ENCODE results near the gene RNF14. TPM values are rescaled to one million over a fixed set of nuclear protein-coding genes. Genes with fewer than 3 reads are reported as not detected.

The RNF14 gene
- total RNA-seq, 1 experiment from 2014 or later, result 228 TPM

DNA sequence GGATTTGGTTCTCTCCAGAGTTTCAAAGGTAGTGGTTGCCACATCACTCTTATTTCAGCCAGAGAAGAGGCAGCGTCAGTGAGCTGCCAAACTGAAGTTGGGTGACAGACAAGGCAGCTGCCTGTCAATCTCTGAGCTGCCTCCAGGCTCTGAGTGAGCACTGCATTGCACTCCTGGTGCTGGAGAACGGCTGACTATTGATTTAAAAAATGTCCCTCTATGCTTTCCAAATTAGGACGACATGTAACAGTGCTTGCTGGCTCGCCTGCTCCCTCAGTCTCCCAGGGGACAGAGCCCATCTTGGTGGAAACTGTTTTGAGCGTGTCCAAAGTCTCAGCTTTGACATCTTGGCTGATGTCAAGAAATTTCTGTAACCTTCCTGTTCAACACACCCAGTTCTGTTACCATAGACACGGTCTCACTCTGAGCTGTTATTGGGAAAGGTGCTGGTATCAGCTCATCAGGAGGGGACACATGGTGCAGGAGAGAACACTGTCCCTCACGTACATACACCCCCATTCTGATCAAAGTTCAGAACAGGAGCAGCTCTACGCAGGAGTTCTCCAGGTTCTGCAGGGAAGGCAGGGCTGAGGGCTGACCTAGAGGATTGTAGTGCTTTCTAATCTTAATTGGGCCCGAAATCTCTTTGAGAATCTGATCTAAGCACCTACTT is 26.6 kb upstream of the RNF14 start:
- in situ Hi-C loops (cut with HindIII; ENCODE audit: low pct_unique_long_range_greater_than_20kb, low sequenced_read_pairs), result no loop called here
- DNase-seq (ENCODE audit: low read depth, low spot score), result no peak

DNA sequence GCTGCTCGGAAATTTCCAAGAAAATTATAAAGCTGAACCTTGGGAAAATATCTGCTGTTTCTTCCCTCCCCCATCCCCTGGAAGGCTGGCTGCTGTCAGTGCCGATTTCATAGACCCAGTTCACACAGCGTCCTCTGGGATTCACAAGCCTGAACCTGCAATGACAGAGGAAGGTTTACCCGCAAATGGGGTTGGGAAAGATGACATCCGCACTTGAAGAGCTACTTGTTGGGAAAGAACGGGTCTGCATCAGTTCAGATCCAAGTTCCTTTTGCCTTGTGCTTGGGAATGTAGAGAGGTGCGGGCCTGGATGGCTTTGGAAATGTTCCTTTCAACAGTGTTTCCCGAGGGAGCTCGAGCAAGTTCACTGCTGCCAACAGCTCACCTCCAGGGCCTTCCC is 24.8 kb upstream of the RNF14 start:
- no peak for DNase-seq (ENCODE audit: low read depth, low spot score)
- in situ Hi-C loops (cut with HindIII; ENCODE audit: low pct_unique_long_range_greater_than_20kb, low sequenced_read_pairs), result no loop called here

DNA sequence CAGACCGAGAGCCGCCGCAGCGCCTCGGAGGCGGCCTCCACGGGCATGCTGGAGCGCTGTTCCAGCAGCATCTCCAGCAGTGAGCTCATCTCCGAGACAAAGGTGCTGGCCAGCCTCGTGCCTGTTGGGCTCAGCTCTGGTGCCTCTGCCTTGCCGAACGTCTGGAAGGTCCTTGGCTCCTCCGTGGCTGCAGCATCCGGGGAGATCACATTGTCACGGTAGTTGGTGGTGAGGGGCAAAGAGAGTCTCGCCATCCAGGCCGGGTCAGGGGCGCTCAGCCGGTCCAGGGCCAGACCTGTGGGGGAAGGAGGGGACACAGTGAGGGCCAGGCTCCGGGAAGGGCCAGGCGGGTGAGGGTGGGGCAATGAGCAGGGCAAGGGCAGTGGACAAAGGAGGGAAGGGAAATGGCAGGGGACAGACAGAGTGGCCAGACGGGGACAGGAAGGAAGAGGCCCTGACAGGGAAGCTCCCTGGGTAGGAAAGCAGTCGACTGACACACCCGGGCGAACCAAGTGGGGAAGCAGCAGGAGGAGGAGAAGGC is 23.3 kb upstream of the RNF14 start:
- in situ Hi-C loops (cut with HindIII; ENCODE audit: low pct_unique_long_range_greater_than_20kb, low sequenced_read_pairs), result no loop called here

DNA sequence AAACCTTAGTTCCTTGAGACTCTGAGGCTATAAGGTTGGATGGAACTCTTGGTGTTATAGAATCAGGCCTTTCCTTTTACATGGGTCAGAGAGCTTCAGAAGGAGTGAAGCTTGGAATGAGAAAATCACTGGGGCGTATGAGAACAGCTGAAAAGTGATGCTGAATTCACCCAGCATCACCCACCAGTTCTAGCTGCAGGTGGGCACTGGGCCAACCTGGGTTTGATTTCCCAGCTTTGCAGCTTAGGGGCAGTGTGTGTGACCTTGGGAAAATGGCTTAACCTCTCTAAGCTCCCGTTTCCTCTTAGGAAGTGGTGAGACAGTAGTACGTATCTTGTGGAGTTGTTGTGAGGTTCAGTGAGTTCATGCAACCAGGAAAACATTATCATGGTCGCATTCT is 21.6 kb upstream of the RNF14 start:
- no peak for DNase-seq (ENCODE audit: low read depth, low spot score)
- in situ Hi-C loops (cut with HindIII; ENCODE audit: low pct_unique_long_range_greater_than_20kb, low sequenced_read_pairs), result no loop called here

More for the DNA sequence above, 23.3 kb upstream of the RNF14 start:
- no peak for DNase-seq (ENCODE audit: low read depth, low spot score)

DNA sequence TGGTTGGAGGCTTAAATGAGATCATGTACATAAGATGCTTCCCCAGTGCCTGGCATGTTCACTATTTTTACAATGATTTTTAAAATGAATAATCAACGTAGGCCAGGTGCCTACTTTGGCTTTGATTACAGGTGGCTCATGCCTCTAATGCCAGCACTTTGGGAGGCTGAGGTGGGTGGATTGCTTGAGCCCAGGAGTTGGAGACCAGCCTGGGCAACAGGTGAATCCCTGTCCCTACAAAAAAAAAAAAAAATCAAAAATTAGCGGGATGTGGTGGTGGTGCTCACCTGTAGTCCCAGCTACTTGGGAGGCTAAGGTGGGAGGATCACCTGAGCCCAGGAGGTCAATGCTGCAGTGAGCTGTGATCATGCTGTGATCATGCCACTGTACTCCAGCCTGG is 20.1 kb upstream of the RNF14 start:
- in situ Hi-C loops (cut with HindIII; ENCODE audit: low pct_unique_long_range_greater_than_20kb, low sequenced_read_pairs), result no loop called here

DNA sequence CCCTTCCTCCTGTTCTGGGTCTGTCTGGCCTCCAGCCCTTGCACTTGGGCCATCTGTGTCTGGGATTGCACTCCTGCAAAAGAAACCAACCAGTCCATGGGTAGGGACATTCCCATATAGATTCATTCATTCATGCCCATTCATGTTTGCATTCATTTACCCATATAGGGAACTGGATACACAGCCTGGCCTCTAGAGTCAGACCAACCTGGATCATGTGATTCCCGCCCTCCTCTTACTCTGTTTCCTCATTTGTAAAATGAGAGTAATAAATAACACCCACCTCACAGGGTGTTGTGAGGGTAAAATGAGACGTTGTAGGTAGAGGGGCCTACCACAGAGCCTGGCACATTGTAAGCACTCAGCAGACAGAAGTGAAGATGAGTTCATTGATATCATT is 19.4 kb upstream of the RNF14 start:
- DNase-seq (ENCODE audit: low read depth, low spot score), result no peak
- in situ Hi-C loops (cut with HindIII; ENCODE audit: low pct_unique_long_range_greater_than_20kb, low sequenced_read_pairs), result no loop called here

More for the DNA sequence above, 20.1 kb upstream of the RNF14 start:
- DNase-seq (ENCODE audit: low read depth, low spot score), result no peak

DNA sequence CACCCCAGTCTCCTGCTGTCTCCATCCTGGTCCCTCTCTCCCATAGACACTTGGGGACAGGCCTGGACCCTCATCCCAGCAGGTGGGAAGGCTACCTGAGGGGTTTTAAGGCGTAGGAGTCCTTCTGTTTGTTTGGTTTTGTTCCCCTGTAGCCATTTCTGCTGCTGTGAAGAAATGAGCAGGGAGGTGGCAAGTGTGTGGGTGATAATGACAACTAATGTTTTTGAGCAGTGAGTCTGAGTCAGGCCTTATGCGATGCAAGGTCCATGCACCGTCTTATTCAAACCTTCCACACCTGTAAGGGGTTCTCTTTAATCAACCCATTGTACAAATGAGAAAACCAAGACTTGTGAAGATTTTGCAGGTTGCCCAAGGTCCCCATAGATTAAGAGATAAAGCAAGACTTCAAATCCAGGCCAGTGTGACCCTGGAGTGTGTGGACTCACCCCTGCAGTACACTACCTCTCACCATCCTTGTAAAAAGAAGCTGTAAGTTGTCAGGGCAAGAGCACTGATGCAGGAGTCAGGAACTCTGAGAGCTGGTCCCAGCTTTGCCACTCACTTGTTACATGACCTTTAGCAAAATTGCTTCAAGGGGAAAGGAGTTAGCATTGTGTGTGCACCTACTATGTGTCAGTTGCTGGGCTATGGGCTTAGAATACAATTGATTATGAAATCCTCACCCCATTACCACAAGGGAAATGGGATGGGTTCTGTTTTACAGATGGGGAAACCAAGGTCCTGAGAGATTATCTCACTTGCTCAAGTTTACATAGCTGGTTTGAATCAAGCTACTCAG is 18.5 kb upstream of the RNF14 start:
- in situ Hi-C loops (cut with HindIII; ENCODE audit: low pct_unique_long_range_greater_than_20kb, low sequenced_read_pairs), result no loop called here
- DNase-seq (ENCODE audit: low read depth, low spot score), result no peak

DNA sequence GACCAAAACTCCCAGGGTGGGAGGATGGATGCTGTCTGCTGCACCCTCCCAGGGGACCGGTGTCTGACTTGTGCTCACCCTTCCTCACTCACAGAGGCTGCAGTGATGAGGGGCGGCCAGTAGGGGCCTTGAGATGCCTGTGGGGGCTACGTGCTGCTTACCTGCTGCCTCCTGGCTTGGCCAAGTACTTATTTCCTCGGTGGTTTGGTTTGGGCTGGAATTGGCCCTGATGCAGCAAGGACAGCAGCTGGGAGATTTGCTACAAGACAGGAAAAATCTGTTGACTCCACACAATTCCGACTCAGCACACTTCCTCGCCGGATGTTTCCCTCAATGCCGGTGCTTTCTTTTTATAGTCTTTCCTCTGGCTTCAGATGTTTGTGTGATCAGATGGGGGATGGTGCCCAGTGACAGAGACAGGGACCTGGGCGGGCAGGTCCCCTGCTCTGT is 17.5 kb upstream of the RNF14 start:
- in situ Hi-C loops (cut with HindIII; ENCODE audit: low pct_unique_long_range_greater_than_20kb, low sequenced_read_pairs), result no loop called here
- DNase-seq (ENCODE audit: low read depth, low spot score), result peak; percentile 51

DNA sequence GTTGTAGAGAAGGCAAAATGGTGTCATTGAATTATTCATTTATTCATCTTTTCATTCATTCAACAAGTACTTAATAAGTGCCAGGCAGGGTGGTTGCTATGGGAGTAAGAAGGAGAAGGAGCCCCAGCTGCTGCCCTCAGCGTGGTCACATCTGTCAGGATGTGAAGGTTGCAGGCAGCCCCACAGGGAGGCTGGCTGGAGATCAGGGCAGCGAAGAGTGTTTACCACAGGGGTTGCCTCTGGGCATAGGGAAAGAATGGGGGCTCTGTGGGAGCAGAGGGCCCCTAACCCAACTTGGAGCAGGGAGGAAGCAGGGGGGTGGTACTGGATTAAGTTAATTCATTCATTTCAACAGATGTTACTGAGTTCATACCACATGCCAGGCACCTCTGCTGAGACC is 16.9 kb upstream of the RNF14 start:
- in situ Hi-C loops (cut with HindIII; ENCODE audit: low pct_unique_long_range_greater_than_20kb, low sequenced_read_pairs), result no loop called here

DNA sequence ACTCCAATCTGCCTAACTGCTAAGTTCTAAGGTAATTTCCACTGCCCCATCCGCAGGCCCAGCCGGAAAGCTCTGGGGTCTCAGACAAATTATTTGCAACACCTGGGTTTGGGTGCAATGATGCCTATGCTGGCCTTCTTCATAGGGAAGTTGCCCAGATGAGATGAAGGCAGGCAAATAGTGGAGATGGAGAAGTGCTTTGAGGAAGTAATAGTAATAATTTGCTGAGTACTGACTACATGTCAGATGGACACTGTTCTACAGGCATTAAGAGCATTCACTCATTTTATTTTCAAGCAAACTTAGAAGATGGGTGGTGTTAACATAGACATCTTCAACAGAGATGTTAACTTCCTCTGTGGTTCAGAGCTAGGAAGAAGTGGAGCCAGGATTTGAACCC is 14.7 kb upstream of the RNF14 start:
- in situ Hi-C loops (cut with HindIII; ENCODE audit: low pct_unique_long_range_greater_than_20kb, low sequenced_read_pairs), result no loop called here

More for the DNA sequence above, 16.9 kb upstream of the RNF14 start:
- no peak for DNase-seq (ENCODE audit: low read depth, low spot score)

DNA sequence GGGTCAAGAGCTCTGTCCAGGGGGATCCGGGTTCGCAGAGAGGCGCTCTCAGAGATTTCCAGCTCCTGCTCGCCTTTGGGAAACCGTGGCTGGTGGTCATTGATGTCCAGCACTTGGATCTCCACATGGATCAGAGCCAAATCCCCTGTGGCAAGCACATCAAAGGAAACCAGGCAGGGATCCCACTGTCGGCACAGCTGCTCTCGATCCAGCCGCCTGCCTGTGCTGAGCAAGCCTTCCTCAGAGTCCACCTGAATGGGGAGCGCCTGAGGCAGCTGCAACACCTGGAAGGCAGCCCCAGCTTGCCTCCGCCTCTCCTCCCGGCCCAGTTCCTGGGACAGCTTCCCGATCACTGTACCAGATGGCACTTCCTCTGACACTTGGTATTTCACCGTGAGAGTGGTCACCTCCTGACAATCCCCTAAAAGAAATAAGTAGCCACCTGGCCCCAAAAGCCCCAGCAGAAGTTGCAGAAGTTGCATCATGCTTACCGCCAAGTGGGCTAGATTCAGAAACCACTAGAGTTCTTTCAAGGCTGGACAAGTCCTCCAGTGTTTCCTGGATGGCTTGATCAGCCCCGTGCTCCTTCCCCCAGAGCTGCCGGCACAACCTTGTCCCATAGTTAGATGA is 11.4 kb upstream of the RNF14 start:
- in situ Hi-C loops (cut with HindIII; ENCODE audit: low pct_unique_long_range_greater_than_20kb, low sequenced_read_pairs), result no loop called here
- no peak for DNase-seq (ENCODE audit: low read depth, low spot score)

More for the DNA sequence above, 14.7 kb upstream of the RNF14 start:
- DNase-seq (ENCODE audit: low read depth, low spot score), result no peak

DNA sequence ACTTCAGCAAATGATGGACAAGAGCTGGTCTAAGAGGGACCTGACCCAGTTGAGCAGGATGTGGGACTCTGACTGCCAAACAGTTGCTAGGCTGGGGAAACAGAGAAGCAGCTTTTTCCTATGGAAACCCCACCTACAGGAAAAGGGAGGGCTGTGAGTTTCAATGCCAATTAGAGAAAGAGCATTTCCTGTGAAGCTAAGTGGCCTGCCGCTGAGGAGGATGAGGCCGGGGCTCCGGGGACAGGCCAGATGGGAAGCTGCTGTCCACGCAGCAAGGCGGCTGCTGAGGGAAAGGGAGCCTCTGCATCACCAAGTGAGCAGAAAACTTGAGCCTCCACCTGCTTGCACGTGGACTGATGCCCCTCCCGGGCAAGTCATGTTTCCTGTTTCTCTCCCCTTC is 10.8 kb upstream of the RNF14 start, which contains the start of gene PCDH12:
TSS of gene PCDH12 (minus strand) at position 90 of the 400 bp plus-strand sequence. CDS start 351 bp downstream, outside the sequence.
- in situ Hi-C loops (cut with HindIII; ENCODE audit: low pct_unique_long_range_greater_than_20kb, low sequenced_read_pairs), result no loop called here
- DNase-seq (ENCODE audit: low read depth, low spot score), result no peak

DNA sequence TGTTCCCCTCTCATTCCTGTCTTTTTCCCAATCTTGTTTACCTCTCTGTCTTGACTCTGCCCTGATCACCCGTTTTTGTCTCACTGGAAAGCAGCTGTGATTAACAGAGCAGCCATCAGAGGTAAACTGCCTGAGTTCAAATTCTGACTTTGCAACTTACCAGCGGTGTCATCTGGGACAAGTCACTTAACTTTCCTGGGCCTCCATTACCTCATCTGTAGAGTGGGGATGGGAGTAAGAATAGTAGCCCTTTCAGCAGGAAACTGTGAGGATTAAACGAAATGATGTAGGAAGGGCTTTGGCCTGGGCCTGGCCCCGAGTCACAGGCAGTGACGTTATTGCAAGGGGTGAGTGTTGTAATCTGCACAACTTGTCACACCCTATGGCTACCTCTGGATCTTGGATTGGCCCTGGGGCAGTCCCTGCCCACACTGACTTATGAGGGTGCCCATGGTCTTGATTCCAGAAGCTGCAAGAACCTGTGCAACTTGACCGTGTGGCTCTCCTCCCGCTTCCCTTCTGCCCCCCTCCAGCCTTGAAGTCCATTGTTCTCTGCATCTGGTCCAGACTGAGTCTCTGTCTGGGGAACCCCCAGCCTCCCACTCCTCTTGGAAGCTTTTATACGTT is 10.2 kb upstream of the RNF14 start:
- no peak for DNase-seq (ENCODE audit: low read depth, low spot score)
- in situ Hi-C loops (cut with HindIII; ENCODE audit: low pct_unique_long_range_greater_than_20kb, low sequenced_read_pairs), result no loop called here

DNA sequence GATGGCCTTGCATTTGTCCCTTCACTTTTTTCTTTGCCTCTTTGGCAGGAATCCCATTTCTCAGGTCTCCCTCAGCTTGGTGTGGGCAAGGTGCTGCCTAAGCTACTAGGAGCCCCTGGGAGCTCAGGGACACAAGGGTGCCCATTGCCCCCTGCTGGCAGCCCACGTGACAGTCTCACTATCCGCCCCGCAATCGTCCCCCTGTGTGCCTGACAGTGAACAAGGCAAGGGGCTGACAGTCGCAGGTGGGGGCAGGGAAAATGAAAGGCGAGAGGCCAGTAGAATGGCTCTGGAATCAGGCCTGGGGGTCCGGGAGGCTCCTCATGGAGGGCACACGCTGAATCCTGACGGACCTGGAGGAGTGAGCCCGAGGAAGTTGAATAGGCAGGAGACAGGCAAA is 8.9 kb upstream of the RNF14 start:
- in situ Hi-C loops (cut with HindIII; ENCODE audit: low pct_unique_long_range_greater_than_20kb, low sequenced_read_pairs), result no loop called here
- DNase-seq (ENCODE audit: low read depth, low spot score), result peak; percentile 32

DNA sequence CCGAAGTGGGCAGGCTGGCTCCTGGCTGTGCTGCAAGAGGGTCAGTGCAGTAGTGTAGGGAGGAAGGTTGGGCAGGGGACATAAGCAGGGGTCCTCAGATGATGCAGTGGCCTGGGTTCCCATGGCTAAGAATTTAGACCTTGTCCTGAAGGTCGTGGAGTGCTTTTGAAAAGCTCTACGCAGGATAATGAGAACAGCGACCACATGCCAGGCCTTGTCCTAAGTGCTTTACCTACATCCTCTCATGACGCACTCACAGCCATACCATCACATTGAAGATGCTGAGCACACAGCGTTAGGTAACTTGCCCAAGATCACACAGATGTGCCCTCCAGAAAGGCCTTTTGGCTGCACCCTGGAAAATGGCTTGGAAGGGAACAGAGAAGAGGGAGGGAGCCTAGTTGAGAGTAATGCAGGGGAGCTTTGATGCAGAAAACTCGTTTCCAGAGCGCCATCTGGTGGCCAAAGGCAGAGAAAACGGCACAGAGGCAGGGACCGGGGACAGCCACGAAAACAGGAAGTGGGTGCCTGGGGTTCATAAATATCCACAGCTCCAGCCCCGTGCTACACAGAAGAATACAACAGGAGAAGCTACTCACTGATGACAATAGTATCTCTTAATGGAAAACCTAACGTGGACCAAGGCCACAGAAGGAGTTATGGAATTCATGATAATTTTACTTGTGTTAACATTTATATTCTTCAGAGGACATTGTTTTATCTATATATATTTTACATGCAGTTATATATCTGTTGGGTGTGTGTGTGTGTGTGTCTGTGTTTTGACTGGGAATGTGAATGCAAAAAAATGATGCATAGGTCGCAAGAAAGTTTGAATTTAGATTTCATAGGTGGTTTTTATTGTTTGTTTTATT is 8.2 kb upstream of the RNF14 start:
- peak; percentile 91 for DNase-seq (ENCODE audit: low read depth, low spot score)
- in situ Hi-C loops (cut with HindIII; ENCODE audit: low pct_unique_long_range_greater_than_20kb, low sequenced_read_pairs), result no loop called here

DNA sequence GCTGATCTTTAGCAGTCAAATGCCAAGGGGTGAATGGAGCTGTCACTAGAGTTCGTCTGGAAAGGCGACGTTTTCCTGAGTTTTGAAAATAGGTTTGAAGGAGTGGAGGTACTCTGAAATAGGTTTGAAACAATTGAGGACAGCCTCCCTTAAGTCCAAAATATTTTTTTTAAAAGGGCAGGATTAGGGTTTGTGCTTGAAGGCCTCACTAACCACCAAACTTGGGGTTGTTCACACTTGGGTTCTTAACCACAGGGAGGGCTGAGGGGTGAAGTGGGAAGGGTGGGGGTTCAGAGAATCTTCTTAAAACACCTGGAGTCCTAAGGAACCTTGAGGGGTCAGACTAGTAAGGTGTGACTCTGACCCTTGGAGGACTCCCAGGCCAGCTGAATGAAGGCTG is 7.4 kb upstream of the RNF14 start:
- in situ Hi-C loops (cut with HindIII; ENCODE audit: low pct_unique_long_range_greater_than_20kb, low sequenced_read_pairs), result no loop called here

DNA sequence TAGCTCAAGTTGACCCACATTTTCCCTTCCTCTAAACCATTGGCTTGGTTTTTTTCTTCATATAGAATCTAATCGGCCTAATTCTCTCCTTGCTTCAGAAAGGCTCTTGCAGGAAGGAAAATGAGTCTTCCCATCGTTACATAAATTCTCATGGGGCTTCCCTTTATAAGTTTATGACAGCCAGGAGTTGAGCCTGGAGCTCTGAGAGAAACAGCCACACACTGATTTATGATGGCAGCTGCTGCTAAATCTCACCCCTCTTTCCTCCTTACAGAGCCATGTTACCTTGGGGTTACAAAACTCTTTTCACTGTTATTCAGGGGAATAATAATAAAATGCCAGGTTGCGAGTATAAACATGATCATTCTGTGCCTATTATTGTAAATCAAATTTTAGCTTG is 5.2 kb upstream of the RNF14 start:
- in situ Hi-C loops (cut with HindIII; ENCODE audit: low pct_unique_long_range_greater_than_20kb, low sequenced_read_pairs), result no loop called here

More for the DNA sequence above, 7.4 kb upstream of the RNF14 start:
- DNase-seq (ENCODE audit: low read depth, low spot score), result no peak

More for the DNA sequence above, 5.2 kb upstream of the RNF14 start:
- DNase-seq (ENCODE audit: low read depth, low spot score), result no peak

All from SK-MEL-5 (cell line).